Activated naive CD4-positive, alpha-beta T cell treated with anti-CD3 and anti-CD28 coated beads for 36 hours (primary cell): ENCODE measurements around the gene CDK4. TPM values are rescaled to one million over a fixed set of nuclear protein-coding genes. Genes with fewer than 3 reads are reported as not detected.
"Not testable (repeated sequence)": the region's sequence is repeated elsewhere in the genome, so short reads cannot be mapped to it uniquely, and the experiment has no call there.

Experiments used
- CTCF ChIA-PET: fragments of 350-600 bp; sonication (Branson Sonifier 250); formaldehyde crosslinking; loops from one replicate; lab custom pipeline; 2021; ENCODE audit warnings: antibody characterized with exemption; lab: Charles Lee
- DNase-seq: peaks from one replicate; pipeline ENCODE4 v3.0.0-alpha.2; 2020
- H3K27ac Mint-ChIP-seq: one replicate; pipeline ENCODE4 v1.8.0; 2021; ENCODE audit warnings: mild to moderate bottlenecking, mixed read lengths
- H3K27me3 Mint-ChIP-seq: one replicate; pipeline ENCODE4 v1.8.0; 2021; ENCODE audit warnings: low read depth, mixed read lengths
- H3K36me3 Mint-ChIP-seq: one replicate; pipeline ENCODE4 v1.8.0; 2021; ENCODE audit warnings: low read depth, mixed read lengths
- H3K4me1 Mint-ChIP-seq: one replicate; pipeline ENCODE4 v1.8.0; 2021; ENCODE audit warnings: low read depth, mixed read lengths
- H3K4me3 Mint-ChIP-seq: one replicate; pipeline ENCODE4 v1.8.0; 2021; ENCODE audit warnings: mild to moderate bottlenecking, moderate library complexity, mixed read lengths
- H3K9me3 Mint-ChIP-seq: one replicate; pipeline ENCODE4 v1.8.0; 2021; ENCODE audit warnings: mixed read lengths
- intact Hi-C: fragments of 100-400 bp; cut with micrococcal nuclease; formaldehyde crosslinking; loops from one replicate; pipeline ENCODE4 v1.15.1; 2023
- total RNA-seq, 2 experiments: library from RNA; stranded (reverse); gene quantifications; one replicate each; pipeline ENCODE4 v1.2.3, GENCODE V29; 2021

Gene CDK4
- total RNA-seq, 2 experiments from 2014 or later: 194 to 202 TPM

DNA sequence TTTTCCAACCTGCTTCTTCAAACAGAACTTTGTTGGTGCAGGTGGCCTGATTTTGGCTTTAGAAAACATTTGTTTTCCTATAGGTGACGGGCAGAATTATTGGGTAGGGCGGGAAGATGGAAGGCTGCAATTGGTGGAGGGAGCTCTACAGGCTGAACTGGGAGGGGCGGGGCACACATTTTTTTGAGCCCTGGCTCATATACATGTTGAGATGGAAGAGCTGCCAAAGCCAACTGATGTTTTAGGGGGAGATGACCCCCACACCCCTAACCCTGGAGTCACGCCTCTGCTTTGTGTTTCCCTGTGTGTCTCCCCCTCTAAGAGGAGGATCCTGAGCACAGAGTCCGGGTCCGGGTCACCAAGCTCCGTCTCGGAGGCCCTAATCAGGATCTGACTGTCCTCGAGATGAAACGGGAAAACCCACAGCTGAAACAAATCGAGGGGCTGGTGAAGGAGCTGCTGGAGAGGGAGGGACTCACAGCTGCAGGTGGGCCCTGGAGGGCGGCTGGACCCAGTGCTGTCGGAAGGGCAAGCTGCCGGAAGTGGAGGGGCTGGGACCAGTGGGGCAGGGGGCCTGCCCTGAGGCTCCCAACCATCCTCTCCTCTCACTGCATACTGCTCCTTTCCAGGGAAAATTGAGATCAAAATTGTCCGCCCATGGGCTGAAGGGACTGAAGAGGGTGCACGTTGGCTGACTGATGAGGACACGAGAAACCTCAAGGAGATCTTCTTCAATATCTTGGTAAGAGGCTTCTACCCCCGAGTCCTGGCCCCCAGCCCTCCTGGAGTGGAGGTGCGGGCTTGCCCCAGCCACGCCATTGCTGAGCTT, 32.1 kb downstream of the CDK4 start:
- Mint-ChIP-seq H3K36me3 (peaks cover 24% of the 10 kb centered on the region), H3K9me3 (no peaks in the 10 kb centered on the region), H3K4me1 (no peaks in the 10 kb centered on the region), H3K4me3 (no peak overlapping the region), H3K27ac (no peak overlapping the region), H3K27me3 (no peaks in the 10 kb centered on the region)
- CTCF ChIA-PET: interaction anchor here (1.0 to 1.8 kb wide), 4 partner anchors 11 to 137 kb away, joined by 3 to 8 read pairs (median 5); partner anchors contain the start of gene OS9
- intact Hi-C loops: no loop called here
- no peak for DNase-seq

DNA sequence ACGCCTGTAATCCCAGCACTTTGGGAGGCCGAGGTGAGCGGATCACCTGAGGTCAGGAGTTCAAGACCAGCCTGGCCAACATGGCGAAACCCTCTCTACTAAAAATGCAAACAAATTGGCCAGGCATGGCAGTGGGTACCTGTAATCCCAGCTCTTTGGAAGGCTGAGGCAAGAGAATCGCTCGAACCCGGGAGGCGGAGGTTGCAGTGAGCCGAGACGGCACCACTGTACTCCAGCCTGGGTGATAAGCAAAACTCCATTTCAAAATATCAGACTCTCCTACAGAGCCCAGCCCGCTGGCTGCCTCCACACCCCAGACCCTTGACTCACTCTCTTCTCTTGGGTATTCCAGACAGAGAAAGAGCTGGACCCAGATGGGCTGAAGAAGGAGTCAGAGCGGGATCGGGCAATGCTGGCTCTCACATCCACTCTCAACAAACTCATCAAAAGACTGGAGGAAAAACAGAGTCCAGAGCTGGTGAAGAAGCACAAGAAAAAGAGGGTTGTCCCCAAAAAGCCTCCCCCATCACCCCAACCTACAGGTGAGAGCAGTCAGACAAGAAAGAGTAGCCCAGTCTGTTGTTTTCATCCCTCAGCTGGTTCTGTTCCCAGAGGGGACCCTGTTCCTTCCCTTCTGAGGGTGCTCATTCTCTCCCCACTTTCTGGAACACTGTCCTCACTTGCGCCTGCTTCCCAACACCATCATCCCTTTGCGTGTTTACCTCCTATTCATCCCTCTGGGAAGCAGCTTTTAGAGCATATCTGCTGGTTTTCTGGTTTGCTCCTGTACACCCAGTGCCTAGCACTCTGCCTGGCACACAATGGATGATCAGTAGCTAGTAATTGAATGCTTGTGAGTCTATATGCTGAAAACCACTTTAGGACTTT, 33.2 kb downstream of the CDK4 start:
- Mint-ChIP-seq H3K9me3 (no peaks in the 10 kb centered on the region), H3K36me3 (peaks cover 24% of the 10 kb centered on the region), H3K27ac (no peak overlapping the region), H3K27me3 (no peaks in the 10 kb centered on the region), H3K4me1 (no peaks in the 10 kb centered on the region), H3K4me3 (no peak overlapping the region)
- CTCF ChIA-PET: interaction anchor here (1.0 to 1.8 kb wide), 5 partner anchors 12 to 136 kb away, joined by 3 to 8 read pairs (median 4); partner anchors contain the start of gene OS9
- no peak for DNase-seq
- intact Hi-C loops: no loop called here

DNA sequence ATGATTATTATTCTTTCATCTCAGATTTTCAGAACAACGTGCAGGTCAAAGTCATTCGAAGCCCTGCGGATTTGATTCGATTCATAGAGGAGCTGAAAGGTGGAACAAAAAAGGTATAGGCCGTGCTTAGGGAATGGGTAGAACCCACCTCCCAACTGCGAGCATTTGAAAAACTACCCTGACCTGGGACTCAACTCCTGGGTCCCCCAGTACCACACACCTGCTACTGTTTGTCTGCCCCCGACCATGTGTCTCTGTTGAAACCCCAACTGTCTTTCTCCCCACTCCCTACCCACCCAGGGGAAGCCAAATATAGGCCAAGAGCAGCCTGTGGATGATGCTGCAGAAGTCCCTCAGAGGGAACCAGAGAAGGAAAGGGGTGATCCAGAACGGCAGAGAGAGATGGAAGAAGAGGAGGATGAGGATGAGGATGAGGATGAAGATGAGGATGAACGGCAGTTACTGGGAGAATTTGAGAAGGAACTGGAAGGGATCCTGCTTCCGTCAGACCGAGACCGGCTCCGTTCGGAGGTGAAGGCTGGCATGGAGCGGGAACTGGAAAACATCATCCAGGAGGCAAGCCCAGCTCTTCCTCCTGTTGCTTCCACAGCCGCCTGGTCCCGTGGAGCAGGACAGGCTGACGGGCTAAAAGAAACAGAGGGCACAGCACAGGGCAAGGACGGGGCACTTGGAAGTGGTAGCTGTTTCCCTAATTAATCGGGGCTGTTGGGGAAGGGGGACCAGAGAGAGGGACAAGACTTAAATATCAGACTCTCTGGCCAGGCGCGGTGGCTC, 34.1 kb downstream of the CDK4 start:
- CTCF ChIA-PET: interaction anchor here (0.6 to 1.8 kb wide), 4 partner anchors 11 to 217 kb away, joined by 3 to 8 read pairs (median 4); partner anchors contain the start of gene OS9
- peaks cover 24% of the 10 kb centered on the region for H3K36me3 Mint-ChIP-seq
- no peak for DNase-seq

DNA sequence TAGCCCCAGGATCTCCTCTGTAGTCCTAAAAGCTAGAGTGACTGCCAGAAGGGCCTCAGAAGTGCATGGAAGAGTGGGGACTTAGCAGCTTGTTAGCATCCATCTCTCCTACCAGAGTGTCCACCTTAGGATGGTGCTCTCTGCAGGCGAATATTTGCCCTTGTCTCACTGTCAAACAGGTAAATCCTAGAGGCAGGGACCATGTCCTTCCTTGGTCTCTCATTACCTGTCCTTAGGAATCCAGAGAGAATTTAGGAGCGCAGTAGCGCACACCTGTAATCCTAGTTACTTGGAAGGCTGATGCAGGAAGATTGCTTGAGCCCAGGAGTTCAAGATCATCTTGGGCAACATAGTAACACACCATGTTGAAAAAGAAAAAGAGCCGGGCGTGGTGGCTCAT, 35.0 kb downstream of the CDK4 start:
- no peaks in the 10 kb centered on the region for H3K4me1 Mint-ChIP-seq
- H3K4me3 Mint-ChIP-seq: no peak overlapping the region
- no peak for DNase-seq
- H3K36me3 Mint-ChIP-seq: peaks cover 24% of the 10 kb centered on the region
- CTCF ChIA-PET: no interaction called here
- no peak overlapping the region for H3K27ac Mint-ChIP-seq
- H3K27me3 Mint-ChIP-seq: no peaks in the 10 kb centered on the region
- no peaks in the 10 kb centered on the region for H3K9me3 Mint-ChIP-seq
- intact Hi-C loops: no loop called here

More for the DNA sequence above, 34.1 kb downstream of the CDK4 start:
- Mint-ChIP-seq H3K4me1 (no peaks in the 10 kb centered on the region), H3K9me3 (no peaks in the 10 kb centered on the region), H3K27ac (peak overlapping the region; percentile 36), H3K4me3 (no peak overlapping the region), H3K27me3 (no peaks in the 10 kb centered on the region)
- intact Hi-C loops: no loop called here

DNA sequence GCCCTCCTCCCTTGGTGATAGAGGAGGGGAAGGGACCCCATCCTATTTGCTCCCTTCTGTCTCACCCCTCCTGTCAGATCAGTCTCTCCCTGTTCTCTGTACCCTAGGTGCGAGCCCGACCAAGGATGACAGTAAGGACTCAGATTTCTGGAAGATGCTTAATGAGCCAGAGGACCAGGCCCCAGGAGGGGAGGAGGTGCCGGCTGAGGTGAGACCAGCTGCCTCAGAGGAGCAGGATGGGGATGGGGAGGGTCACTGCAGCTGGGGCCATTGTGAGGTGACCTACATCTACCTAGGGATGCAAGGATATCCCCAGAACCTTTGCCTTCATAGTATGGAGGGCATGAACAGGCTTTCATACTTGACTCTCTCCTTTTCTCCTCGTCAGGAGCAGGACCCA, 35.8 kb downstream of the CDK4 start:
- intact Hi-C loops: no loop called here
- Mint-ChIP-seq H3K27me3 (no peaks in the 10 kb centered on the region), H3K27ac (no peak overlapping the region), H3K9me3 (no peaks in the 10 kb centered on the region), H3K4me3 (no peak overlapping the region), H3K4me1 (no peaks in the 10 kb centered on the region), H3K36me3 (peaks cover 24% of the 10 kb centered on the region)
- DNase-seq: no peak
- CTCF ChIA-PET: interaction anchor here (0.5 kb wide), 1 partner anchor 503 kb away, joined by 6 read pairs; no protein-coding TSS in a partner anchor

DNA sequence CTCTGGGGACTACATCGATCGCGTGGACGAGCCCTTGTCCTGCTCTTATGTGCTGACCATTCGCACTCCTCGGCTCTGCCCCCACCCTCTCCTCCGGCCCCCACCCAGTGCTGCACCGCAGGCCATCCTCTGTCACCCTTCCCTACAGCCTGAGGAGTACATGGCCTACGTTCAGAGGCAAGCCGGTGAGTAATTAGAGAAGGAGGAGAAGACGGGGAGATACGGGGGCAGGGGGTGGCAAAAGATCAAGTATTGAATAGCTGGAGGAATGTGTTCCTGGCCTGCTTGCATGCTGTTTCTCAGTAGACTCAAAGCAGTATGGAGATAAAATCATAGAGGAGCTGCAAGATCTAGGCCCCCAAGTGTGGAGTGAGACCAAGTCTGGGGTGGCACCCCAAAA, 36.3 kb downstream of the CDK4 start:
- no peak overlapping the region for H3K4me3 Mint-ChIP-seq

DNA sequence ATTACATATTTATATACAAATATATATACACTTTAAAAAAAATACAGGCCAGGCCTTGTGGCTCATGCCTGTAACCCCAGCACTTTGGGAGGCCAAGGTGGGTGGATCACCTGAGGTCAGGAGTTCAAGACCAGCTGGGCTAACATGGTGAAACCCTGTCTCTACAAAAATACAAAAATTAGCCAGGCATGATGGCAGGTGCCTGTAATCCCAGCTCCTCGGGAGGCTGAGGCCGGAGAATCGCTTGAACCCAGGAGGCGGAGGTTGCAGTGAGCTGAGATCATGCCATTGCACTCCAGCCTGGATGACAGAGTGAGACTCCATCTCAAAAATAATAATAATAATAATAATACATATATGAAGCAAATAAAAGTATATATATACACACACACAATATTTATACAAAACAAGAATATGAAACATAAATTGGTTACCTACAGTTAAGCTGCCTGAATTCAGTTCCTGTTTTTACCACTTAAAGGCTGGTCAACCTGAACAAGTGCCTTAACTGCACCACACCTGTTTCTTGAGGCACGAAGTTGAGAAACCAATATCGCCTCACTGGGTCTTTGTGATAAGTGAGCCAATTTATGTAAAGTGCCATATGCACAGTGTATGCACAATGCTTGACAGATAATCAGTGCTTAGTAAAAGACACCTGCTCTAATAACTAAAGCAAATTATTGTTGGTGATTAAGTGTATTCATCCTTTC, 36.9 kb downstream of the CDK4 start:
- intact Hi-C loops, H3K27ac Mint-ChIP-seq, CTCF ChIA-PET, H3K4me1 Mint-ChIP-seq, DNase-seq, H3K9me3 Mint-ChIP-seq, H3K4me3 Mint-ChIP-seq, H3K27me3 Mint-ChIP-seq: not testable (repeated sequence)
- peaks cover 24% of the 10 kb centered on the region for H3K36me3 Mint-ChIP-seq

More for the DNA sequence above, 36.3 kb downstream of the CDK4 start:
- intact Hi-C loops: no loop called here
- H3K9me3 Mint-ChIP-seq: no peaks in the 10 kb centered on the region
- H3K27ac Mint-ChIP-seq: no peak overlapping the region
- CTCF ChIA-PET: interaction anchor here (0.5 kb wide), 1 partner anchor 503 kb away, joined by 6 read pairs; no protein-coding TSS in a partner anchor
- H3K36me3 Mint-ChIP-seq: peaks cover 23% of the 10 kb centered on the region
- H3K27me3 Mint-ChIP-seq: no peaks in the 10 kb centered on the region
- no peaks in the 10 kb centered on the region for H3K4me1 Mint-ChIP-seq
- no peak for DNase-seq

DNA sequence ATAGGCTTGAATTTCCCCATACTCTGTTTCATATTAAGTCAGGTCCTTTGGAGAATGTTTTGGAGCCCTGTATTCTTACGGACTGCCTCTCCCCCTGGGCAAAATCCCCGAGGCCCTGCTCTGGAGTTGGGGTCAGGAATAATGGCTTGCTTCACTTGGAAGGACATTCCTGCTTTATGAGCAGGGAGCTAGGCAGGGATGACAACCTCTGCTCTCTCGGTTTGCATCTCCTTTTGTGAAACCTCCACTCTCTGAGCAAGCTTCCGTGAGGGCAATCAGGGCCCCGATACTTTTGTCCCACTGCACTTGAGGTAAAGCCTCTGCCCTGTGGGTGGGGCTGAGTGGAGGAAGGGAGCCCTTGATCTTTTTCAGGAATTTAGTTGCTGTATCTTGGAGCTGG, 38.9 kb downstream of the CDK4 start:
- H3K36me3 Mint-ChIP-seq: peaks cover 19% of the 10 kb centered on the region
- DNase-seq: no peak
- no peaks in the 10 kb centered on the region for H3K9me3 Mint-ChIP-seq
- no peaks in the 10 kb centered on the region for H3K4me1 Mint-ChIP-seq
- no peak overlapping the region for H3K27ac Mint-ChIP-seq
- intact Hi-C loops: no loop called here
- H3K27me3 Mint-ChIP-seq: no peaks in the 10 kb centered on the region
- CTCF ChIA-PET: interaction anchor here (0.6 to 1.0 kb wide), 3 partner anchors 128 to 406 kb away, joined by 3 to 4 read pairs (median 3); no protein-coding TSS in a partner anchor
- no peak overlapping the region for H3K4me3 Mint-ChIP-seq

DNA sequence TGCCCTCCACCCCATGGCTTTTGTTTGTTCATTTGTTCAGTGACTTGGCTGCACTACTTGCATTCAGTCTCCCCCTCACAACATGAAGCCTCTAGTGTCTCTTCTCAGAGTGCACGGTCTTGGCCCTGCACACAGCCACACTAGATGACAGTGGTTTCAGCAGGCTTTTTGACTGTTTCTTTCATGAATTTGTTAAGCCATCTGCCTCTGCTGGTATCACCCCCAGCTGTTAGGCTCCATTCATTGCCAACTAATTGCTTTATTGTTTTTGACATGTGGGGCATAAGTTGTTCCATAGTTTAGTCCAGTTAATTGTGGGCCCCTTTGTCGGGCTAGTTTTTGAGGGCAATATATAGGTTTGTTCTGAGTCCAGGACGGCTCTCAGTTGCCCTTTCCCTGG, 39.4 kb downstream of the CDK4 start:
- DNase-seq: no peak
- no peaks in the 10 kb centered on the region for H3K4me1 Mint-ChIP-seq
- intact Hi-C loops: no loop called here
- H3K4me3 Mint-ChIP-seq: no peak overlapping the region
- H3K9me3 Mint-ChIP-seq: no peaks in the 10 kb centered on the region
- no peak overlapping the region for H3K27ac Mint-ChIP-seq
- H3K36me3 Mint-ChIP-seq: peaks cover 16% of the 10 kb centered on the region
- no peaks in the 10 kb centered on the region for H3K27me3 Mint-ChIP-seq
- CTCF ChIA-PET: interaction anchor here (1.0 kb wide), 1 partner anchor 128 kb away, joined by 4 read pairs; no protein-coding TSS in a partner anchor

DNA sequence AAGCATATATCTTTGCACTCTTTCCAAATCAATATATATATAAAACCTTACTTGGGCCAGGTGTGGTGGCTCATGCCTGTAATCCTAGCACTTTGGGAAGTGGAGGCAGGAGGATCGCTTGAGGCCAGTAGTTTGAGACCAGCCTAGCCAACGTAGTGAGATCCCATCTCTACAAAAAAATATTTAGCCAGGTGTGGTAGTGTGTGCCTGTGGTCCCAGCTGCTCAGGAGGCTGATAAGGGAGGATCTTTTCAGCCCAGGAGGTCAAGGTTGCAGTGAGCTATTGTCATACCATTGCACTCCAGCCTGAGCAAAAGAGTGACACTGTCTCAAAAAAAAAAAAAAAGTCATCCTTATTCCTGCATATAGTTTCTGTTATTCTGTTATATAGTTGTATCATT, 43.8 kb downstream of the CDK4 start:
- H3K36me3 Mint-ChIP-seq: peaks cover 24% of the 10 kb centered on the region

DNA sequence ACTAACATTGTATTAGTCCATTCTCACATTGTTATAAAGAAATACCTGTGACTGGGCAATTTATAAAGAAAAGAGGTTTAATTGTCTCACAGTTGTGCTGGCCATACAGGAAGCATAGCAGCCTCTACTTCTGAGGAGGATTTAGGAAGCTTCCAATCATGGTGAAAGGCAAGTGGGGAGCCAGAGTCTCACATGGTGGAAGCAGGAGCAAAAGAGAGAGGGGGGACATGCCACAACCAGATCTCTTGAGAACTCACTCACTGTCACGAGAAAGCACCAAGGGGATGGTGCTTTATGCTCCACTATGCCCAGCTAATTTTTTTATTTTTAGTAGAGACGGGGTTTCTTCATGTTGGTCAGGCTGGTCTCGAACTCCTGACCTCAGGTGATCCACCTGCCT, 44.9 kb downstream of the CDK4 start:
- Mint-ChIP-seq H3K4me3 (no peak overlapping the region), H3K9me3 (peaks cover 5% of the 10 kb centered on the region), H3K27me3 (no peaks in the 10 kb centered on the region), H3K36me3 (peaks cover 34% of the 10 kb centered on the region), H3K4me1 (peaks cover 2% of the 10 kb centered on the region), H3K27ac (no peak overlapping the region)
- CTCF ChIA-PET: interaction anchor here (0.7 kb wide), 1 partner anchor 11 kb away, joined by 3 read pairs; no protein-coding TSS in a partner anchor
- DNase-seq: no peak
- intact Hi-C loops: no loop called here

More for the DNA sequence above, 43.8 kb downstream of the CDK4 start:
- no peak for DNase-seq
- intact Hi-C loops: no loop called here
- Mint-ChIP-seq H3K27me3 (no peaks in the 10 kb centered on the region), H3K4me3 (no peak overlapping the region), H3K9me3 (peaks cover 3% of the 10 kb centered on the region), H3K27ac (no peak overlapping the region), H3K4me1 (peaks cover 2% of the 10 kb centered on the region)
- CTCF ChIA-PET: no interaction called here
